ENCODE results near the gene ZNF775. TPM values are rescaled to one million over a fixed set of nuclear protein-coding genes. Genes with fewer than 3 reads are reported as not detected.

Gene ZNF775
- total RNA-seq, 3 donors from 2014 or later = 10.9 to 11.8 (median 11.3) TPM

DNA sequence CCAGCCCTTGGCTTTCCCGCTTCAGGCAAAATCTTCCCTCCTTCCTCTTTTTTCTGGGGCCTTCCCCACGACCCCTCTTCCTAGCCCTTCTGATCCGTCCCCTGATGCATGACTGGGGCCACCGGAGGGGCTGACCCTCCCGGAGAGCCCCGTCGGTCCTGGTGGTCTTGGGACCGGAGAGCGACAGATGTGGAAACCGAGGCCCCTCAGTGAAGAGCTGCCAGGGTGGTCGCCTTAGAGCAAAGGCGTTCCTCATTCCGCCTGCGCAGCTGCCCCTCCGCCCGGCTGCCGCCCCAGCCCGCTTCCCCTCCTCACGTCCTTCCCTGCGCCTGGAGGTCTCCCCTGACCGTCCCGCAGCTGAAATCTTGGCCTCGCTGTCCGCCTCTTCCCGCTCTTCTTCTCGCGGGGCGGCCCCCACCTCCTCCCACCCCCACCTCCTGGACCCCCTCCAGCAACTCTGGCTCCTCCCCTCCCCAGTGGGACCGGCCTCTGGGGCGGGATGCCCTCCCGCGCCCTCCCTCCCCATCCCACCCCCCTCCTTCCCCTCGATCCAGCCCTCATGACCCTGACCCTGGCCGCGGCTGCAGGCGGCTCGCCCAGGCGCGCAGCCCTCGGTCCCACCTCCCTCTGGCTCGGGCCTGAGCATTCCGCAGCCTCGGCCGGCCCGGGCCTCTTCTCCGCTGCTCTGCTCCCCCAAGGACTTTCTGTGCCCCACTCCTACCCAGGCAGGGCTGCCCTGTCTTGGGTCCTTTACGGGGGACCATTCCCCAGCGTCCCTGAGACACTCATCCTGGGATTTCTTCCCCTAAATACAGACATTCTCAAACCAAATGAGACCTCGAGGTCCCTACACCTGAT, 37.6 kb upstream of the ZNF775 start, which contains the start of gene RARRES2:
RARRES2 (minus strand) TSS at position 367 of the 858 bp plus-strand sequence. CDS start 1,020 bp downstream, outside the sequence.
- Histone ChIP-seq H3K4me1 (ENCODE audit: low read depth) (peaks cover 42% of the 10 kb centered on the region), H3K4me3 (peak within 1 kb of the TSS; percentile 24), H3K9me3 (peaks cover 6% of the 10 kb centered on the region), H3K36me3 (ENCODE audit: low read depth) (no peaks in the 10 kb centered on the region)
- ATAC-seq (peak; percentile 17), DNase-seq (peak in 2 of 3 donors; percentile 34 to 67)
- intact Hi-C loops (cut with DNase I, micrococcal nuclease) = no loop called here
- TF ChIP-seq, protein P1, sequence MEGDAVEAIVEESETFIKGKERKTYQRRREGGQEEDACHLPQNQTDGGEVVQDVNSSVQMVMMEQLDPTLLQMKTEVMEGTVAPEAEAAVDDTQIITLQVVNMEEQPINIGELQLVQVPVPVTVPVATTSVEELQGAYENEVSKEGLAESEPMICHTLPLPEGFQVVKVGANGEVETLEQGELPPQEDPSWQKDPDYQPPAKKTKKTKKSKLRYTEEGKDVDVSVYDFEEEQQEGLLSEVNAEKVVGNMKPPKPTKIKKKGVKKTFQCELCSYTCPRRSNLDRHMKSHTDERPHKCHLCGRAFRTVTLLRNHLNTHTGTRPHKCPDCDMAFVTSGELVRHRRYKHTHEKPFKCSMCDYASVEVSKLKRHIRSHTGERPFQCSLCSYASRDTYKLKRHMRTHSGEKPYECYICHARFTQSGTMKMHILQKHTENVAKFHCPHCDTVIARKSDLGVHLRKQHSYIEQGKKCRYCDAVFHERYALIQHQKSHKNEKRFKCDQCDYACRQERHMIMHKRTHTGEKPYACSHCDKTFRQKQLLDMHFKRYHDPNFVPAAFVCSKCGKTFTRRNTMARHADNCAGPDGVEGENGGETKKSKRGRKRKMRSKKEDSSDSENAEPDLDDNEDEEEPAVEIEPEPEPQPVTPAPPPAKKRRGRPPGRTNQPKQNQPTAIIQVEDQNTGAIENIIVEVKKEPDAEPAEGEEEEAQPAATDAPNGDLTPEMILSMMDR (IDR thresholded peaks at IDR 0.05) = no peak

DNA sequence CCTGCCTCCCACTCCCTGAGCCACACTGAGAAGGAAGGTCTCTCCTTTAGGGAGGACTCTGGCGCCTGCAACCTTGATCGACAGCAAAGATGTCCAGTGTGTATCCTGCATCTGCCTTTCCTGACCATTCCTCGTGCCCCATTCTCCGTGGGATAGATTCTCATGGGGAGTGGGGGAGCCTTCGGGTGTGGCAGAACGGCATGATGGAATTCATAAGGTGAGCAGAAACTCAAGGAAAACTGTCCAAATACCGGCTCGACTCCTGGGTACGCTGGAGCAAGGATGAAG, 37.1 kb upstream of the ZNF775 start:
- H3K4me3 ChIP-seq = no peak overlapping the region
- DNase-seq (no peak), ATAC-seq (no peak)
- intact Hi-C loops (cut with DNase I, micrococcal nuclease) = no loop called here
- TF ChIP-seq, protein P1 (IDR thresholded peaks at IDR 0.05) = no peak
- peaks cover 40% of the 10 kb centered on the region for H3K4me1 ChIP-seq (ENCODE audit: low read depth)
- H3K9me3 ChIP-seq = peaks cover 6% of the 10 kb centered on the region
- no peaks in the 10 kb centered on the region for H3K36me3 ChIP-seq (ENCODE audit: low read depth)

- DNase-seq = no peak
- Histone ChIP-seq H3K9me3 (peaks cover 6% of the 10 kb centered on the region), H3K36me3 (ENCODE audit: low read depth) (no peaks in the 10 kb centered on the region), H3K4me1 (ENCODE audit: low read depth) (peaks cover 31% of the 10 kb centered on the region), H3K4me3 (no peak overlapping the region)
- TF ChIP-seq, protein P1 (IDR thresholded peaks at IDR 0.05) = no peak
- intact Hi-C loops (cut with DNase I, micrococcal nuclease) = no loop called here
- no peak for ATAC-seq
Observed at GRCh38 chr7:150343225-150343624, 35.9 kb upstream of the ZNF775 start.

DNA sequence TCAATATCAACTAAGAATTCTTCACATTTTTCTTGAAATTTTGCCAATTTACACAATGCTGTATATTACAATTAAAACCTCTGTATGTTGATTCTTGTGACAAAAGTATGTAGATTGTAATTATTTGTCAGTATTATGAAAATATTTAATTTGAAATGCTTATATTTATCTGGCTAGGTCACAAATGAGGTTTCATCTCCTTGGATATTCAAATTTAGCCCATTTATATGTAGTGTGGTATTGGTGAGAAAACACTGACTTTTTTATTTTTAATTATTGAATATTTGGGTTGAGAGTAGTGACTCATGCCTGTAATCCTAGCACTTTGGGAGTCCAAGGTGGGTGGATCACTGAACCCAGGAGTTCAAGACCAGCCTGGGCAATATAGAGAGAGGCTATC, 34.8 kb upstream of the ZNF775 start:
- Histone ChIP-seq H3K9me3 (peaks cover 6% of the 10 kb centered on the region), H3K4me1 (ENCODE audit: low read depth) (peaks cover 20% of the 10 kb centered on the region), H3K4me3 (no peak overlapping the region), H3K36me3 (ENCODE audit: low read depth) (no peaks in the 10 kb centered on the region)
- DNase-seq = no peak
- TF ChIP-seq, protein P1 (IDR thresholded peaks at IDR 0.05) = no peak
- ATAC-seq = no peak
- intact Hi-C loops (cut with DNase I, micrococcal nuclease) = no loop called here

GRCh38 chr7:150345012-150345411, 34.1 kb upstream of the ZNF775 start:
- Histone ChIP-seq H3K9me3 (peaks cover 6% of the 10 kb centered on the region), H3K36me3 (ENCODE audit: low read depth) (no peaks in the 10 kb centered on the region), H3K4me1 (ENCODE audit: low read depth) (peaks cover 13% of the 10 kb centered on the region), H3K4me3 (no peak overlapping the region)
- TF ChIP-seq, protein P1 (IDR thresholded peaks at IDR 0.05) = no peak
- DNase-seq (no peak), ATAC-seq (no peak)
- intact Hi-C loops (cut with DNase I, micrococcal nuclease) = no loop called here
